Muscle layer of duodenum (tissue), 2 donors: ENCODE results near the gene KDM2B.
A peak's percentile ranks its signal among the peaks of the same experiment; 100 is the strongest.

Experiments used
- H3K27ac ChIP-seq: one replicate; pipeline ENCODE4 v1.7.0; 2013; ENCODE audit warnings: mild to moderate bottlenecking, low read length
- H3K27me3 ChIP-seq: one replicate; pipeline ENCODE4 v1.7.0; 2013; ENCODE audit warnings: low read depth, mild to moderate bottlenecking, control low read depth, low read length
- H3K36me3 ChIP-seq, 2 donors: one replicate each; pipeline ENCODE4 v1.7.0; 2013; ENCODE audit warnings: low read length in 2 of 2, control low read depth in 1 of 2, mild to moderate bottlenecking in 1 of 2; ENCODE audit not compliant: insufficient read depth in 2 of 2, control insufficient read depth in 1 of 2
- H3K4me1 ChIP-seq, 2 donors: one replicate each; pipeline ENCODE4 v1.7.0; 2013; ENCODE audit warnings: low read length in 2 of 2, mild to moderate bottlenecking in 2 of 2, control low read depth in 1 of 2, moderate library complexity in 1 of 2; ENCODE audit not compliant: insufficient read depth in 2 of 2, control insufficient read depth in 1 of 2
- H3K4me3 ChIP-seq, 2 donors: one replicate each; pipeline ENCODE4 v1.7.0; 2013; ENCODE audit warnings: low read length in 2 of 2, low read depth in 1 of 2, mild to moderate bottlenecking in 1 of 2
- H3K9me3 ChIP-seq, 2 donors: one replicate each; pipeline ENCODE4 v1.7.0; 2013; ENCODE audit warnings: low read length in 2 of 2, control low read depth in 1 of 2, mild to moderate bottlenecking in 1 of 2; ENCODE audit not compliant: control insufficient read depth in 1 of 2
- donor health status: healthy.

Gene KDM2B

DNA sequence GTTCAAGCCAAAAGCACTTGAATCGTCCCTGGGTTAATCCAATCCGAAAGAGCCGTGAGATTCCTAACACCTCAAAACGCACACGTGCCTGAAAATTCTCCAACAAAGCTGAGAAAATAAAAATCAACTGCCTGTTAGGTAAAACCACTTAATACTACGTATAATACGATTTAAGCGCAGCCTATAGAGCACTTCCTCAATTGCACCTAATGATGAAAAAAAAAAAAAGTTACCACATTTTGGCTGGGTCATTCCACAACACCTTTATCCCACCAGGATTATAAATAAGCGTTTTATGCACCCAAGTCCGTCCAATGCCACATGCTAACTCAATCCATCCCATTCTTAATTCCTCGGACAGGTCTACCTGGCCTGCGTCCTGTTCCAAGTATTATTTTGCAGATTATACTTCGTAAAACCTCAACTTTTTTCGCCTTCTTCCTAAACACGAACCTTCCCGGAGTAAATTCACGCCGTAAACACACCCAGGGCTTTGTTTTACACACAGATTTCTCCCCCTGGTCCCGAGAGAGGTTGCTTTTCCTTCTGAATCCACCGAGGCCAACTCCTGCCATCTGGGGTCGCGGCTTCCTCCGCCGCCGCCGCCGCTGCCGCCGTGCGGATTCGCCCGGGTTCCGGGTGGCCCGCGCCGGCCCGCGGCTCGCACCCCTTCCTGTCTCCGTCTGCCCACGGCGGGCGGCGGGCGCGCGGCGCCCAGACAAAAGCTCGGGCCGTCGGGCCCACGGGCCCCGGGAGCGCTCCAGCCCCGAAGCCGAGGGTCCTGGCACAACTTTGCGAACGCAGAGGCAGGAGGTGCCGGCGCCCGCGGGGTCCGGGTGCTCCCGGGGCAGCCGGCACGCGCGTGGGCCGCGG lies 114.7 kb downstream of the KDM2B start:
- H3K27ac ChIP-seq = no peak overlapping the region
- no peaks in the 10 kb centered on the region for H3K9me3 ChIP-seq

DNA sequence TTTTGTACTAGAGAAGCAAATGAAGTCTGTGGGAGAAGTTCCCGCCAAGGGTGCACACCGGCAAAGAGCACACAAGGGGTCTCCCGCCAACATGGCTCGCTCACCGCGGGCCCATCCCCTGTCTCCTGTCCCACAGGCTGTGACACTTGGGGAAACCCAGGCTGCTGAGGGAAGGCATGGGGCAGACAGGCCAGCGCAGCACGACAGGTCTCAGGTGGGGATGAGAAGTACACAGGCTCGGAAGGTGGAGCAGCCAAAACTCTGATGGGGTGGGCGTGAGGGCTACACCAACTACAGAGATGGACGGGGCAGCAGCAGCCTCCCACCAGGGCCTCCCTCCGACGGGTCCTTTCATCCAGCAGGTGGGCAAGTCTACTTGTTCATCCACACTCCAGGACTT lies 116.5 kb downstream of the KDM2B start:
- Histone ChIP-seq H3K9me3 (no peaks in the 10 kb centered on the region), H3K27me3 (no peaks in the 10 kb centered on the region), H3K4me3 (no peak overlapping the region)

More for the DNA sequence above, 114.7 kb downstream of the KDM2B start:
- H3K4me1 ChIP-seq = peaks cover 0 to 8% of the 10 kb centered on the region in 2 donors
- peak overlapping the region; percentile 51 to 62 for H3K4me3 ChIP-seq
- H3K36me3 ChIP-seq = no peaks in the 10 kb centered on the region
- H3K27me3 ChIP-seq = no peaks in the 10 kb centered on the region

DNA sequence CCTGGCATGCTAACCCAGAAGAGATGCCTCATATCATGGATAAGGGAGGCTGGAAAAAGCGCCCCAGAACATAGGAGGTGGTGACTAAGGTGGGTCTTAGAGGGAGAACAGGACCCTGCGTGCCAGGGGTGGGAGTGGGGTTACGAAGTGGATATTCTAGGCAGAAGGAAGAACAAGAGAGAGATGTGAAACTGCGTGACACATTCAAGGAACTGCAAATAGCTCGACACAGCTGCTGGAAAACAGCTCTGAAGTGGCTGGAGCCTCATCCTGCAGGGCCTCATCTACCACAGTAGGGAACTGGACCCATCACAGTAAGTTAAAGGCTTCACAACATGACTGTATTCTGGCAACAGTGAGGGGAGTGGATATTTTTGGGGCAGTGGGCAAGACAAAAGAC lies 119.8 kb downstream of the KDM2B start:
- Histone ChIP-seq H3K4me3 (no peak overlapping the region), H3K9me3 (no peaks in the 10 kb centered on the region), H3K27ac (no peak overlapping the region), H3K27me3 (no peaks in the 10 kb centered on the region), H3K4me1 (peaks cover 0 to 7% of the 10 kb centered on the region in 2 donors), H3K36me3 (no peaks in the 10 kb centered on the region)

More for the DNA sequence above, 116.5 kb downstream of the KDM2B start:
- Histone ChIP-seq H3K36me3 (no peaks in the 10 kb centered on the region), H3K4me1 (peaks cover 0 to 8% of the 10 kb centered on the region in 2 donors), H3K27ac (no peak overlapping the region)

DNA sequence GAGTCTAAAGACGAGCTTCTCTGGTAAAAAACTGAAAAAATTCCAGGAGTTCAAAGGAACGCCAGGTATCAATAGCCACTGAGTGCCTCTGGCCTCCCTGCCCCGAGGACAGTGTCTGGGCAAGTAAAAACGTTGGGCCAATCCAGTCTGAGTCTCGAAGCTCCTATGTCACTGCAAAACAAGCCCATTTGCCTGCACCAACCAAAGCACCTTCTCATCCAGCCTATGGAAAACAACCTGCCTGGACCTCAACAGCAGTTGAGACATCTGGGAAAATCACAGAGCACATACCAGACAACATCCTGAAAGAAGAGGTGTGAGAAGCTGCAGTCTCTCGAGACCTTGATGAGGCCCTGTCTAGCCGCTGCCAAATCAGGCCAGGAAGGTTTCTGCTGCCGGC lies 124.3 kb downstream of the KDM2B start:
- H3K36me3 ChIP-seq = peaks cover 0 to 7% of the 10 kb centered on the region in 2 donors
- no peak overlapping the region for H3K4me3 ChIP-seq
- H3K27ac ChIP-seq = no peak overlapping the region
- no peaks in the 10 kb centered on the region for H3K27me3 ChIP-seq
- H3K9me3 ChIP-seq = no peaks in the 10 kb centered on the region
- H3K4me1 ChIP-seq = peaks cover 0 to 7% of the 10 kb centered on the region in 2 donors

DNA sequence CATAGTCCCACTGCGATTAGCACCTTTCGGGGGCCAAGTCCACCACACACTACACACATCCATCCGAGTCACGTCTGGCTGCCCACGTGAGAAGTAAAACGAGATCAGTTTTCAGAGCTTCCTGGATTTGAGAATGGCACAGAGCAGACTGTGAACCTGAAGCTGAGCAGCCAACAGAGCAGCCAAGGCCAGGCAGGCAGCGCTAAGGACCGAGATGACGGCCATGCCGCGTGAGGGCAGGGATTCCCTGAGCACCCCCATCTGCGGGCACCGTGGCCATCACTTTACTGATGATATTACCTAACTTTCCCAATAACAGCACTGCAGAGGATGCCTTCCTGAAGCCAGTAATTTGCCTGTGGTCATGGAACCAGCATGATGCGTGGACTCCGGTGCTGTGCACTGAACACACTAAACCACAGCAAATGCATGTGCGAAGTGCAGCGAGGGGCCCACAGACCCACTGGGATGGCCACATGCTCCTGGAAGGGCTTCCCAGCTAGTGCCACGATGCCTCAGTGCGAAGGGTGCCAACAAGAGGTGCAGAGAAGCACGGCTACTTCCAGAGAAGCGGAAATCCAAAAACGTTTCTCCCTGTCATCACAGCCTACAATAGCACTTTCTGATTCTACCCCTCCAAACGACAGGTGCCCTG lies 124.9 kb downstream of the KDM2B start:
- H3K4me3 ChIP-seq = no peak overlapping the region
- H3K36me3 ChIP-seq = peaks cover 0 to 7% of the 10 kb centered on the region in 2 donors
- peaks cover 0 to 7% of the 10 kb centered on the region in 2 donors for H3K4me1 ChIP-seq
- no peaks in the 10 kb centered on the region for H3K9me3 ChIP-seq
- no peaks in the 10 kb centered on the region for H3K27me3 ChIP-seq
- H3K27ac ChIP-seq = no peak overlapping the region

DNA sequence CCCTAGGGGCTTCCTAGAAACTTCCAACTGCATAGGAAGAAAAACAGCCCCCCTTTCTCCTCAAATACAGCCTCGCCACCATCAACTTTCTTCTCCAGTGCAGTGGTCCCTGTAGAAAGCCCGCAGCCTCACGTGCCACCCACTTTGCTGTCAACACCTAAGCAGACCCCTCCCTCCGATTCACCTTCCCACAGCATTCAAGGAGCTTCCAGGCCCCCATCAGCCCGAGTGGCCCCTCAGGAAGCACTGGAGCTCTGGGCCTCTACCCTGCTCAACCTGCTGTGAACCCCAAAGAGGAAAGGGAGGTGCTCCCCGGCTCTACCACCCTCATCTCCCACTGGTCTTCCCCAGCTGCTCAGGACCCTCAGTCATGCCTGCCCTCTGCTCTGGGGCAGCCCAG lies 125.9 kb downstream of the KDM2B start:
- Histone ChIP-seq H3K27ac (no peak overlapping the region), H3K4me3 (no peak overlapping the region), H3K36me3 (peaks cover 0 to 7% of the 10 kb centered on the region in 2 donors), H3K4me1 (peaks cover 0 to 7% of the 10 kb centered on the region in 2 donors), H3K27me3 (no peaks in the 10 kb centered on the region), H3K9me3 (no peaks in the 10 kb centered on the region)

DNA sequence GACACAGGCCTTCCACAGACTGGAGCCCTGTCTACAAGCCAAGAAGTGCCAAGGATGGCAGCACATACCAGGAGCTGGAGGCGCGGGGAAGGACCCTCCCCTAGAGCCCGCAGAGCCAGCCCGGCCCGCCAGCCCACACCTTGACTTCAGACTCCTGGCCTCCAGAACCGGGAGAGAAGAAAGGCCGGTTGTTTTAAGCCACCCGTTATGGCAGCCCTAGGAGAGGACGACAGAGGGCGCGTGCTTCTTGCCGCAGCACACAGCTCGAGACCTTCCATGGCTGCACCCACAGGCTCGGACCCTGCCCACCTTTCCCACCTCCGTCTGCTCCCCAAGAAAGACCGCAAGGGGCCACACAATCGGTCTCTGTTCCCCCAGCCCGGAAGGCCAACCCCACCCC lies 127.2 kb downstream of the KDM2B start:
- Histone ChIP-seq H3K9me3 (no peaks in the 10 kb centered on the region), H3K27ac (no peak overlapping the region), H3K4me1 (peaks cover 0 to 7% of the 10 kb centered on the region in 2 donors), H3K4me3 (no peak overlapping the region), H3K27me3 (no peaks in the 10 kb centered on the region), H3K36me3 (peaks cover 0 to 7% of the 10 kb centered on the region in 2 donors)

DNA sequence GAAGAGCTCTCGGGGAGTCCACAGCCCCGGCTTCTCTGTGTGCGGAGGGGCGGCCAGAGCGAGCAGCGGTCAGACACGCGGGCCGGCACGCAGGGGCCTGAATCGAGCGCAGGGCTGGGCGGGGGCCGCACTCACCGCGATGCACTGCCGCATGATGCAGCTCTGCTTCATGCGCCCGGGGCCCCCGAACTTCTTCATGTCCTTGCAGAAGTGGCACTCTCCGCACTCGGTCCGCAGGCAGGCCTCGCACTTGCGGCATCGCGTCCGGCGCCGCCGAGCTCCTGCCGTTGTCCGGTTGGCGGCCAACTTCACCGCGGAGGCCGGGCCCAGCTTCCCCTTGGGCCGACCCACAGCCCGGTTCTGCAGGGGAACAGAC lies 127.8 kb downstream of the KDM2B start:
- H3K27ac ChIP-seq = no peak overlapping the region
- H3K4me3 ChIP-seq = no peak overlapping the region
- H3K9me3 ChIP-seq = no peaks in the 10 kb centered on the region
- peaks cover 0 to 7% of the 10 kb centered on the region in 2 donors for H3K36me3 ChIP-seq
- H3K27me3 ChIP-seq = no peaks in the 10 kb centered on the region
- H3K4me1 ChIP-seq = peaks cover 0 to 7% of the 10 kb centered on the region in 2 donors

DNA sequence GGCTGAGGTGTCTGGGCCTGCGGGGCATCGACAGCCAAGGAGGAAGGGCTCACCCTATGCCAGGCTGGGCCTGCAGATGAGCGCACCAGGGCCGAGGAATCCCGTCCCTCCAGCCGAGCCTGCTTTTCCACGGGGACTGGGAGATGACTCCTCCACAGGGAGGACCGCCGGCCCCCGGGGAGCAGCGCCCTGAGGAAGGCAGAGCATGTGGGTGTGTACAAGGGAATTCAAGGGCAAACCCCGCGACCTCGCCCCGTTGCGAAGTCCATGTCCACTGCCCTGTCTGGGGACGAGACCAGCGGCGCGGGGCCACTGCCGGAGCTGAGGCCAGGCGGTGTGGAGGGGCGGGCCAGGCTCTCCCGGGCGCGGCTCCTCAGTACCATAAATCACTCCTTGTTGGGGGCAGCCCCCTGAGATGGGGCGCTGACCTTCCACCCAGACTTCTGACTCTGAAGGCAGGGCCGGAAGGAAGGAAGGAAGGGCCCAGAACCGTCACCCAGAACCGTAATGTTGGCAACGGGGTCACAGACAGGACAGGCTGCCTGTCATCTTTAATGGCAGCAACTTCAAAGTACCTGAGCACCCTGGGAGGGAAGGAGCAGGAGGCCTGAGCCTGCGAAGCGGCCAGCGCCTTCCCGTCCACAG lies 128.4 kb downstream of the KDM2B start:
- H3K36me3 ChIP-seq = peaks cover 0 to 7% of the 10 kb centered on the region in 2 donors
- H3K27me3 ChIP-seq = no peaks in the 10 kb centered on the region
- peak overlapping the region; percentile 28 to 30 for H3K4me3 ChIP-seq
- peak overlapping the region; percentile 53 for H3K27ac ChIP-seq
- peaks cover 0 to 7% of the 10 kb centered on the region in 2 donors for H3K4me1 ChIP-seq
- H3K9me3 ChIP-seq = no peaks in the 10 kb centered on the region

DNA sequence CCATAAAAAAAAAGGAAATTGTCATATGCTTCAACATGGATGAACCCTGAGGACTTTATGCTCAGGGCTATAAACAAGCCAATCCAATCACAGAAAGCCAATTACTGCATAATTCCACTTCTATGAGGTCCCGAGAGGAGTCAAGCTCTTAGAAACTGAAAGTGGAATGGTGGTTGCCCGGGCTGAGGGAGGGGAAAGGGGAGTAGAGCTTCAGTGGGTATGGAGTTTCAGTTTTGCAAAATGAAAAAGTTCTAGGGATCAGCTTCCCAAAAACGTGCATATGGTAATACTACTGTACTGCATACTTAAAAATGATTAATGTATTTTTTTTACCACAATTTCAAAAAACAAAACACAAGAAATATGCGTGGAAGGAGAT lies 128.9 kb downstream of the KDM2B start:
- Histone ChIP-seq H3K9me3 (no peaks in the 10 kb centered on the region), H3K36me3 (peaks cover 0 to 7% of the 10 kb centered on the region in 2 donors), H3K4me3 (peak overlapping the region; percentile 28 to 30), H3K27me3 (no peaks in the 10 kb centered on the region), H3K4me1 (peaks cover 0 to 7% of the 10 kb centered on the region in 2 donors), H3K27ac (peak overlapping the region; percentile 53)

DNA sequence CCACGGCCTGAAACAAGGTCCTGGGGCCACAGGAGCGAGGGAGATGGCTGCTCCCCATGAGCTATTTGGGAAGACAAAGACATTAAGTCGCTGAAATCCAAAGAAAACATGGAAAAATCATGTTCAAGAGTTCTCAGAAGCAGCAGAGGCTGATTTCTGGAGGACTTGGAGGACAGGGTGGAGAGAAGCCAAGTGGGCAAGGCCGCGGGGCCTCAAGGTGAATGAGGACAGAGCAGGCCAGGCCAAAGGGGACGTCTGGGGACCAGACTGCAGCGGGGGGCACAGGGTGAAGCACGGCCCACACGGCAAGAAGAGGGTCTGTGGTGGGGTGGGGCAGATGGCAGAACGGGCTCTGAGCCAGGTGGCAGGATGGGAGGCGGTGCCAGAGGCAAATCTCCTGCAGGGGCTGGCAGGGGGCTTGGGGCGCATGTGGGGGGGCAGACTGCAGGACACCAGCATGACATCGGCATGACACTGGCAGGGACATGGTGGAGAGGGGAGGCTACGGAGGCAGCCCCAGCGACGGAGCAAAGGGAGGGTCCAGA lies 132.0 kb downstream of the KDM2B start:
- Histone ChIP-seq H3K9me3 (no peaks in the 10 kb centered on the region), H3K4me3 (no peak overlapping the region), H3K36me3 (peaks cover 0 to 7% of the 10 kb centered on the region in 2 donors), H3K27ac (no peak overlapping the region), H3K27me3 (no peaks in the 10 kb centered on the region), H3K4me1 (peaks cover 0 to 16% of the 10 kb centered on the region in 2 donors)
